Mucosa of descending colon (tissue), 3 donors: ENCODE results near the gene KIAA1614. TPM values are rescaled to one million over a fixed set of nuclear protein-coding genes. Genes with fewer than 3 reads are reported as not detected.

Source experiments
- ATAC-seq: fragments of 200-7000 bp; cut with Tn5 transposase; one replicate; pipeline ENCODE4 v1.9.1; 2020; ENCODE audit warnings: mild to moderate bottlenecking, moderate library complexity
- DNase-seq, 3 donors: peaks; one replicate each; pipeline ENCODE4 v3.0.0-alpha.2; 2020
- H3K36me3 ChIP-seq: fragments of 200-600 bp; one replicate; pipeline ENCODE4 v1.8.0; 2021; ENCODE audit warnings: low read depth, mild to moderate bottlenecking
- H3K4me1 ChIP-seq: fragments of 200-600 bp; one replicate; pipeline ENCODE4 v1.8.0; 2021; ENCODE audit warnings: low read depth, mild to moderate bottlenecking
- H3K4me3 ChIP-seq: fragments of 200-600 bp; one replicate; pipeline ENCODE4 v1.8.0; 2021; ENCODE audit warnings: mild to moderate bottlenecking
- H3K9me3 ChIP-seq: fragments of 200-600 bp; one replicate; pipeline ENCODE4 v1.8.0; 2021; ENCODE audit warnings: mild to moderate bottlenecking
- intact Hi-C, 2 donors: fragments of 100-400 bp; cut with DNase I in 1 of 2; cut with micrococcal nuclease in 1 of 2; formaldehyde crosslinking; loops; one replicate each; pipeline versions ENCODE4 v1.11.0 to v1.11.1; 2022; cut with DNase I, micrococcal nuclease
- total RNA-seq, 3 donors: library from RNA; stranded (reverse); fragmentation: NEBNext Ultra II Directional in 2 of 3; extraction: Animal tissue kit (Norgen Biotek cat#: 25700) in 2 of 3; gene quantifications; one replicate each; pipeline versions ENCODE4 v1.2.1 to v1.2.4, GENCODE V29; 2021 to 2023
- TF ChIP-seq, protein P1 (sequence below): fragments of 200-600 bp; IDR thresholded peaks from one replicate; pipeline ENCODE4 v1.8.0; 2022; ENCODE audit warnings: antibody characterized with exemption, mild to moderate bottlenecking
- donor health status: DM: no; HTN: no; CAD: no; lungs with moderate emphysema.
- donor health status: DM: no; HTN: no; CAD: no.
- donor health status: DM: no; HTN: yes; CAD: no.

KIAA1614 gene
- total RNA-seq, 3 donors from 2014 or later = 1.2 to 11.1 (median 2.0) TPM

DNA sequence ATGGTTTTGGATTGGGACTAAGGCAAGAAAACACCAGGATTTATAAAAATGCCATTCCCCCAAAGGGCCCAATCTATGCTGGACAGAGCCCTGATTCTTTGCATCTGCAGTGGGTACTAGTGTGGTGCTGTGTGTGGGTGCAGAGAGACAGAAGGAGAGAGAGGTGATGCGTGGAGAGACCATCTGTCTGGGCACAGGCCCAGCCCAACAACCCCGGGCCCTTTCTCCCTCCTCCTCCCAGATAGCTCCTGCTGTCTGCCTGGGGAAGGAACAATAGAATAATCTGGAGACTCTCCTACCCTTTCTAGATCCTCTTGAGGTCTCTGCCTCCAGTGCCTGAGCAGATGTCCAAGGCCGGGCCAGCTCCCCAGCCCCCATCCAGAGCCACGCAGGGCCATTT lies 15.1 kb downstream of the KIAA1614 start:
- TF ChIP-seq, protein P1, sequence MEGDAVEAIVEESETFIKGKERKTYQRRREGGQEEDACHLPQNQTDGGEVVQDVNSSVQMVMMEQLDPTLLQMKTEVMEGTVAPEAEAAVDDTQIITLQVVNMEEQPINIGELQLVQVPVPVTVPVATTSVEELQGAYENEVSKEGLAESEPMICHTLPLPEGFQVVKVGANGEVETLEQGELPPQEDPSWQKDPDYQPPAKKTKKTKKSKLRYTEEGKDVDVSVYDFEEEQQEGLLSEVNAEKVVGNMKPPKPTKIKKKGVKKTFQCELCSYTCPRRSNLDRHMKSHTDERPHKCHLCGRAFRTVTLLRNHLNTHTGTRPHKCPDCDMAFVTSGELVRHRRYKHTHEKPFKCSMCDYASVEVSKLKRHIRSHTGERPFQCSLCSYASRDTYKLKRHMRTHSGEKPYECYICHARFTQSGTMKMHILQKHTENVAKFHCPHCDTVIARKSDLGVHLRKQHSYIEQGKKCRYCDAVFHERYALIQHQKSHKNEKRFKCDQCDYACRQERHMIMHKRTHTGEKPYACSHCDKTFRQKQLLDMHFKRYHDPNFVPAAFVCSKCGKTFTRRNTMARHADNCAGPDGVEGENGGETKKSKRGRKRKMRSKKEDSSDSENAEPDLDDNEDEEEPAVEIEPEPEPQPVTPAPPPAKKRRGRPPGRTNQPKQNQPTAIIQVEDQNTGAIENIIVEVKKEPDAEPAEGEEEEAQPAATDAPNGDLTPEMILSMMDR = no peak
- H3K36me3 ChIP-seq = no peaks in the 10 kb centered on the region
- peaks cover 7% of the 10 kb centered on the region for H3K4me1 ChIP-seq
- intact Hi-C loops = no loop called here
- H3K4me3 ChIP-seq = no peak overlapping the region
- no peak for DNase-seq
- no peaks in the 10 kb centered on the region for H3K9me3 ChIP-seq
- no peak for ATAC-seq

DNA sequence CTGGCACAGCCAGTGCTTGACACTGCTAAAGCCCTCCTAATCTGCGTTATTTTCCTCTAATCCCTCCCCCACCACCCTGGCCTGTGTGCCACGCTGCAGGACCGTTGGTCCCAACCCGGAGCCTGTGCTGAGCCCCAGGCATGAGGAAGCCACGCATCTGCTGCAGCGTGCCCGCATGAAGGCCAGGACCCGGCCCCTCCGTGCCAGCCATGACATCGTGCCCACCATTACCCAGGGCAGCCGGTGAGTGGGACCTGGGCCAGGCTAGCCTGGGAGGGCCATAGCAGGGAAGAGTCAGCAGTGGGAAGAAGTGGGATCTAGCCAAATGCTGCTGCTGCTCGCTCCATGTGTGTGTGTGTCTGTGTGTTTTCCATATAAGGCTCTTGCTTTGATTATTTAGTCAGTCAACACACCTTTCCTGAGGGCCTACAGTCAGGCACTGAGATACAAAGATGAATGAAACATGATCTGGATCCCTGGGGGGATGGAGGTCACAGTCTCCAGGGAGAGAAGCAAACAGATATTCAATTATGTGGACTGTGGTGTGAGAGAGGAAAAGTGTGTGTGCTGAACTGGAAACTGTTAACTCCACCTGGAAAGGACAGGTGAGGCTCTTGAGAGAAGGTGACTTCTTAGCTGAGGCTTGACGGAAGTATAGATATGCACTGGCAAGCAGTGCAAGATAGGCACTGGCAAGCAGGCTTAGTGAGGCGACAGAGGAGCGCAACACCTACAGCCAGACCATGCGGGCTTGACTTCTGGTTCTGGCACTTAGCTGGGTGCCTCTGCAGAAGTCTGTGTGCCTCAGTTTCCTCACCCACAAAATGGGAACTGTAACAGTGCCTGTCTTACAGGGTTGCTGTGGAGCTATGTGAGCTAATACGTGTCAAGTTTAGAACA lies 15.9 kb downstream of the KIAA1614 start:
- no peak for ATAC-seq
- intact Hi-C loops = no loop called here
- Histone ChIP-seq H3K36me3 (no peaks in the 10 kb centered on the region), H3K4me1 (peaks cover 7% of the 10 kb centered on the region), H3K9me3 (no peaks in the 10 kb centered on the region), H3K4me3 (no peak overlapping the region)
- TF ChIP-seq, protein P1 = no peak
- DNase-seq = peak in 1 of 3 donors; percentile 40

DNA sequence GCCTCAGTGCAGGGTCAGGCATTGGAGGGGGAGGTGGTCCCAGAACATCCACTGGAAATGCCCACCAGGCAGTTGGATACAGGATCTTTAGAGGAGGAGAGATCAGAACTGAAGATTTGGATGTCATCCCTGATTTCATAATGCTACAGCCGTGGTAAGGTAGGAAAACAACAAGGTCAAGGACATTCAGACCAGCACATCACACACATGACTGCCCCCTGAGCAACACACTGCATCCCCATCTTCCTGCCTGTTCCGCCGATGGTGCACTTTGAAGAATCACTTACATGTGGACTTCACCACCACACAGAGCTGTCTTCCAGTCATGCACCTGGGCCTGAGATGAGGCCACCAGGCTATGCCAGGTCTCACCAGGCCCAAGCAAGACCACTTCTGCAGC lies 16.7 kb downstream of the KIAA1614 start:
- H3K9me3 ChIP-seq = no peaks in the 10 kb centered on the region
- peak in 1 of 3 donors; percentile 17 for DNase-seq
- intact Hi-C loops = no loop called here
- ATAC-seq = no peak
- TF ChIP-seq, protein P1 = no peak
- H3K4me3 ChIP-seq = no peak overlapping the region
- H3K36me3 ChIP-seq = no peaks in the 10 kb centered on the region
- H3K4me1 ChIP-seq = peaks cover 7% of the 10 kb centered on the region

DNA sequence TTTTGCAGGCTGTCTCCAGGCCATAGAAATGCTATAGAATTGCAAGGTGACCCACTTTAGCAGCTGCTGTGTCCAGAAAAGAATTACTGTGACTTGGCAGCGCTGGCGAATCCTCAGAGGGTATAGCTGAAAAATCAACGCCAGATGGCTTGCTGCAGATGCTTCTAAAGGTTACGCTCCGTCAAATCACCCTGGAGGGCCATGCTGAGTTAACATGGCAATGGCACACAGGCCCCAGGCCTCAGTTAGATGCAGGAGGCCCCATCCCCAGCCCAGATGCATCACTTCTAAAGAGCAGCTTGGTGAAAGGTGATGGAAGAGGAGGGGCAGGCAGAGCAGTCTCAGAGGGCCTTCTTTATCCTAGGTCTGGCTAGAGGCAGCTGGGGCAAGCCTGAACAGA lies 18.0 kb downstream of the KIAA1614 start:
- ATAC-seq (no peak), DNase-seq (no peak)
- H3K4me3 ChIP-seq = no peak overlapping the region
- H3K36me3 ChIP-seq = no peaks in the 10 kb centered on the region
- intact Hi-C loops = no loop called here
- H3K9me3 ChIP-seq = no peaks in the 10 kb centered on the region
- TF ChIP-seq, protein P1 = no peak
- peaks cover 4% of the 10 kb centered on the region for H3K4me1 ChIP-seq

DNA sequence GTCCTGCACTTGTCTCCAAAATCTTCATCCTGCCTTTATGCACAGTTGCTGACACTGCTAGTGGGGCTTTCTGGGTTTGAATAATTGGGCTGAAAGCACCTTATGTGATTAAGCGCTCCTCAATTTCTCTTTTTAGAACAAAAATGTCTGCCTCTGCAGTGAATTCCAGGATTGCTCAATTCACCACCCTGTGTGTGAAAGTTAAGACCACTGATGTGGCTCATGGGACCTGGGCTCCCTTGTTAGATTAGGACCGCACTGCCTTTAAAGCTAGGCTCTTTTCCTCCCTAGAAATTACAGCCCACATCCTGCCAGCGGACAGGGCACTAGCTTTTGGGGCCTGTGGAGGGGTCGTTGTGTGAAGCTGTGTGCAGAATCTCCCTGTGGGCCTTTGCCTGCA lies 18.8 kb downstream of the KIAA1614 start:
- no peaks in the 10 kb centered on the region for H3K4me1 ChIP-seq
- TF ChIP-seq, protein P1 = no peak
- DNase-seq (no peak), ATAC-seq (no peak)
- no peaks in the 10 kb centered on the region for H3K9me3 ChIP-seq
- intact Hi-C loops = no loop called here
- no peak overlapping the region for H3K4me3 ChIP-seq
- no peaks in the 10 kb centered on the region for H3K36me3 ChIP-seq
